DOHH2 (cell line): ENCODE measurements around the gene FBLN1.

Experiments
- H3F3A ChIP-seq: fragments of 200-600 bp; sonication (generic), shearing (Covaris generic); 2 replicates; pipeline ENCODE4 v1.6.0; 2016; ENCODE audit warnings: antibody characterized with exemption, mild to moderate bottlenecking; ENCODE audit not compliant: control insufficient read depth, insufficient read depth
- H3K27ac ChIP-seq: fragments of 200-600 bp; sonication (generic); 2 replicates; pipeline ENCODE4 v1.5.1; 2014; ENCODE audit warnings: low read depth, mild to moderate bottlenecking, low read length, moderate library complexity
- H3K27me3 ChIP-seq: fragments of 200-600 bp; sonication (generic); 2 replicates; pipeline ENCODE4 v1.6.1; 2014; ENCODE audit warnings: mild to moderate bottlenecking, low read length, mixed read lengths; ENCODE audit not compliant: control insufficient read depth
- H3K36me3 ChIP-seq: fragments of 200-600 bp; sonication (generic); 2 replicates; pipeline ENCODE4 v1.6.1; 2014; ENCODE audit warnings: mild to moderate bottlenecking, low read length, moderate library complexity, mixed read lengths; ENCODE audit not compliant: control insufficient read depth
- H3K4me1 ChIP-seq: fragments of 200-600 bp; sonication (generic); 2 replicates; pipeline ENCODE4 v1.6.1; 2014; ENCODE audit warnings: mild to moderate bottlenecking, low read length, mixed read lengths; ENCODE audit not compliant: control insufficient read depth
- H3K4me2 ChIP-seq: fragments of 200-600 bp; sonication (generic); 2 replicates; pipeline ENCODE4 v1.6.0; 2014; ENCODE audit warnings: mild to moderate bottlenecking, low read length, moderate library complexity
- H3K4me3 ChIP-seq: fragments of 200-600 bp; sonication (generic); 2 replicates; pipeline ENCODE4 v1.5.1; 2014; ENCODE audit warnings: mild to moderate bottlenecking, low read length, mixed read lengths
- H3K79me2 ChIP-seq: fragments of 200-600 bp; sonication (generic); 2 replicates; pipeline ENCODE4 v1.6.1; 2014; ENCODE audit warnings: mild to moderate bottlenecking, low read length, mixed read lengths; ENCODE audit not compliant: control insufficient read depth
- H3K9me2 ChIP-seq: fragments of 200-600 bp; sonication (generic); replicated peaks from 2 replicates; pipeline ENCODE4 v1.6.1; 2014; ENCODE audit warnings: mild to moderate bottlenecking, low read length, mixed read lengths; ENCODE audit not compliant: control insufficient read depth
- H3K9me3 ChIP-seq: fragments of 200-600 bp; sonication (generic); 2 replicates; pipeline ENCODE4 v1.6.1; 2014; ENCODE audit warnings: antibody characterized with exemption, low read length, mixed read lengths; ENCODE audit not compliant: control insufficient read depth, insufficient read depth
- H4K20me1 ChIP-seq: fragments of 200-600 bp; sonication (generic); 2 replicates; pipeline ENCODE4 v1.6.0; 2014; ENCODE audit warnings: low read depth, mild to moderate bottlenecking, antibody characterized with exemption, low read length, moderate library complexity; ENCODE audit not compliant: control insufficient read depth, insufficient read depth
- EZH2phosphoT487 ChIP-seq: fragments of 200-600 bp; sonication (generic); IDR thresholded peaks from 2 replicates; pipeline ENCODE4 v1.6.1; 2017; ENCODE audit warnings: borderline replicate concordance, mild to moderate bottlenecking, antibody characterized with exemption, low read length, moderate library complexity, mixed read lengths
- TF ChIP-seq, protein P1 (sequence below): fragments of 200-600 bp; sonication (generic); IDR thresholded peaks from one replicate; pipeline ENCODE4 v1.5.1; 2014; ENCODE audit warnings: antibody characterized with exemption, mild to moderate bottlenecking, low read depth, low read length; ENCODE audit not compliant: poor library complexity, severe bottlenecking

Gene FBLN1

DNA sequence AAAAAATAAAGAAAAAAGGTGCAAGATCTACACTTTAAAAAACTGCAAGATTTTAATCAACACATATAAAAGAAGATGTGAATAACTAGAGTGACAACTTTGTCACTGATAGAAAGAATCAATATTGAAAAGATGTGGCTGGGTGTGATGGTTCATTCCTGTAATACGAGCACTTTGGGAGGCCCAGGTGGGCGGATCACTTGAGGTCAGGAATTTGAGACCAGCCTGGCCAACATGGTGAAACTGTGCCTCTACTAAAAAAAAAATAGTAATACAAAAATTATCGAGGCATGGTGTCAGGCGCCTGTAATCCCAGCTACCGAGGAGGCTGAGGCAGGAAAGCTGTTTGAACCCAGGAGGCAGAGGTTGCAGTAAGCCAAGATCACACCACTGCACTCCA is 21.0 kb upstream of the FBLN1 start:
- H3K27ac ChIP-seq = no peak overlapping the region
- no peaks in the 10 kb centered on the region for H3K9me2 ChIP-seq
- H3K4me3 ChIP-seq = no peak overlapping the region
- no peaks in the 10 kb centered on the region for H4K20me1 ChIP-seq
- H3K36me3 ChIP-seq = no peaks in the 10 kb centered on the region
- no peaks in the 10 kb centered on the region for H3K79me2 ChIP-seq
- no peaks in the 10 kb centered on the region for H3F3A ChIP-seq
- no peaks in the 10 kb centered on the region for H3K27me3 ChIP-seq
- peaks cover 4% of the 10 kb centered on the region for H3K9me3 ChIP-seq
- TF ChIP-seq EZH2phosphoT487 = no peak
- TF ChIP-seq, protein P1, sequence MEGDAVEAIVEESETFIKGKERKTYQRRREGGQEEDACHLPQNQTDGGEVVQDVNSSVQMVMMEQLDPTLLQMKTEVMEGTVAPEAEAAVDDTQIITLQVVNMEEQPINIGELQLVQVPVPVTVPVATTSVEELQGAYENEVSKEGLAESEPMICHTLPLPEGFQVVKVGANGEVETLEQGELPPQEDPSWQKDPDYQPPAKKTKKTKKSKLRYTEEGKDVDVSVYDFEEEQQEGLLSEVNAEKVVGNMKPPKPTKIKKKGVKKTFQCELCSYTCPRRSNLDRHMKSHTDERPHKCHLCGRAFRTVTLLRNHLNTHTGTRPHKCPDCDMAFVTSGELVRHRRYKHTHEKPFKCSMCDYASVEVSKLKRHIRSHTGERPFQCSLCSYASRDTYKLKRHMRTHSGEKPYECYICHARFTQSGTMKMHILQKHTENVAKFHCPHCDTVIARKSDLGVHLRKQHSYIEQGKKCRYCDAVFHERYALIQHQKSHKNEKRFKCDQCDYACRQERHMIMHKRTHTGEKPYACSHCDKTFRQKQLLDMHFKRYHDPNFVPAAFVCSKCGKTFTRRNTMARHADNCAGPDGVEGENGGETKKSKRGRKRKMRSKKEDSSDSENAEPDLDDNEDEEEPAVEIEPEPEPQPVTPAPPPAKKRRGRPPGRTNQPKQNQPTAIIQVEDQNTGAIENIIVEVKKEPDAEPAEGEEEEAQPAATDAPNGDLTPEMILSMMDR = no peak
- H3K4me2 ChIP-seq = no peak overlapping the region
- H3K4me1 ChIP-seq = no peaks in the 10 kb centered on the region

DNA sequence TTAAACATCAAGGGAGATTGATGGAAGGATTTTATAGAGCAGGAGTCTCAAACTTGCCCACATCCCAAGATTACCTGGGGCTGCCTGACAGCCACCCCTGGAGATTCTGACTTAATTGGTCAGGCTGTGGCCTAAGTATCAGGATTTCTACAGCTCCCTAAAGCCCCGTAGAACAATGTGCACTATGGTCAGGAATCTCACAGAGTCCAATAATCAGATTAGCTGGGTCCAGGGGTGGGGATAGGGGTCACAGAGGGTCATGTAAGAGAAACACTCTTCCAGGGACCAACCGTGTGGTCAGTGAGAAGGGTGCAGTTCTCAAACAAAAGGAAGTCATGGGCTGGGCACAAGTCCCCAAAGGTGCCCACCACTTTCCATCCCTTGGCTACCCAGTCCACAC is 20.5 kb upstream of the FBLN1 start:
- Histone ChIP-seq H3F3A (no peaks in the 10 kb centered on the region), H3K79me2 (no peaks in the 10 kb centered on the region), H3K4me1 (no peaks in the 10 kb centered on the region), H3K9me3 (peaks cover 4% of the 10 kb centered on the region), H3K4me2 (no peak overlapping the region), H4K20me1 (no peaks in the 10 kb centered on the region), H3K9me2 (no peaks in the 10 kb centered on the region), H3K36me3 (no peaks in the 10 kb centered on the region), H3K27ac (no peak overlapping the region), H3K4me3 (no peak overlapping the region), H3K27me3 (no peaks in the 10 kb centered on the region)
- no peak for TF ChIP-seq EZH2phosphoT487

DNA sequence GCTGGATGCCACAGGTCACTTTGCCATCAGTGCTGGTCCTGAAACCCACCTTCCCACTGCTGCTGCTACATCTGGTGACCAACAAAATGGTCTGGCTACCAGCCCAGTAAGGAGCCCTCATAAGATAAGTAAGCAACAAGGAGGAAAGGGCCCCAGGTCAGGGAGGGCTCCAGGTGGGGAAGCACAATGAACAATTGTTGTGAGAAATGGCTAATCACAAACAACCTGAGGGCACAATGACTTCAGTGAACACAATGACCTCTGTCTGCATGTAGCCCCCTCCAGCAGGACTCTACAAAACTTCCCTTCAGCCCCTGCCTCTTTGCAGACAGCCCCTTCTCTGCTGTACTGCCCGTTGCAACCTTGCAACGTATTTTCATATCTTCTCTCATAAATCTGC is 19.4 kb upstream of the FBLN1 start:
- Histone ChIP-seq H3F3A (no peaks in the 10 kb centered on the region), H3K36me3 (no peaks in the 10 kb centered on the region), H3K9me2 (no peaks in the 10 kb centered on the region), H3K27me3 (no peaks in the 10 kb centered on the region), H4K20me1 (no peaks in the 10 kb centered on the region), H3K4me2 (no peak overlapping the region), H3K79me2 (no peaks in the 10 kb centered on the region), H3K4me1 (no peaks in the 10 kb centered on the region), H3K4me3 (no peak overlapping the region), H3K9me3 (peaks cover 4% of the 10 kb centered on the region), H3K27ac (no peak overlapping the region)
- TF ChIP-seq, protein P1 = no peak
- no peak for TF ChIP-seq EZH2phosphoT487

DNA sequence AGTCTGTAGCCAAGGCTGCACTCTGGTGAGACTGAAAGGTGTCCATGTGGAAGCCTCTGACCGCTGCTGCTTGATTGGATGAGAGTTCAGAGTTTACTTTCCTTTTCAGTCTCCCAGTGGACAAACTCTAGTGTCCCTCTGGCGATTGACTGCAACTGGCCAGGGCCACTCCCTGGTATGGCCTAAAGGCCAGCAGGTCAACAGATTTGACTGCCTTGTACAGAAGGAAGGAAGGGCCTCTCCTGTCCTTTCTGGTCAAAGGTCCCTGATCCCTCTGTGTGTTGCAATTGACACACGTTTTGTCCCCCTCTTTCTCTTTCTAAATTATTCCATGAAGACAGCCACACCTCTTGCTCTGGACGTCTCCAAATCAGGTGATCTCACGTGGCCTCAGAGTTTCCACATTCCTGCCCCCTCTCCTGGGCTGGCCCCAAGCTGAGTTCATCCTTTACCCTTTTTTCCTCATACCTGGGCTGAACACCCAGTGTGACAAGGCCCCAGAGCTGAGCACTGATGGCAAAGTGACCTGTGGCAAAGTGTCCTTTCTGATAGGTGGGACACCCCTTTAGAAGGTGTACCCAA is 18.7 kb upstream of the FBLN1 start:
- Histone ChIP-seq H3K4me2 (no peak overlapping the region), H3K4me1 (no peaks in the 10 kb centered on the region), H3K27me3 (no peaks in the 10 kb centered on the region), H3K27ac (no peak overlapping the region), H3F3A (no peaks in the 10 kb centered on the region), H3K9me3 (peaks cover 4% of the 10 kb centered on the region), H3K79me2 (no peaks in the 10 kb centered on the region), H3K9me2 (no peaks in the 10 kb centered on the region), H3K36me3 (no peaks in the 10 kb centered on the region), H3K4me3 (no peak overlapping the region), H4K20me1 (no peaks in the 10 kb centered on the region)
- TF ChIP-seq, protein P1 = no peak
- no peak for TF ChIP-seq EZH2phosphoT487
